Hippocampal formation (tissue), 2 donors: ENCODE measurements around the gene C2orf66.

Source experiments
- DNase-seq, 2 donors: peaks; one replicate each; lab custom pipeline; 2025; lab: John Stamatoyannopoulos, UW

The C2orf66 gene

GRCh38 chr2:196759378-196759706 is 49.8 kb downstream of the C2orf66 start:
- no peak for DNase-seq

- DNase-seq: peak in 1 of 2 donors; percentile 59
Observed at GRCh38 chr2:196758474-196759377, 50.4 kb downstream of the C2orf66 start.
